Ovary (tissue), 3 donors: Measurements from ENCODE around the gene ADAMTS3.

Experiments used
- POLR2A ChIP-seq: fragments of 450-650 bp; IDR thresholded peaks from one replicate; pipeline ENCODE4 v1.6.1; 2017; ENCODE audit warnings: antibody characterized with exemption, mild to moderate bottlenecking, moderate library complexity
- TF ChIP-seq, protein P1 (sequence below), 3 donors: fragments of 450-650 bp in 2 of 3; fragments of 200-600 bp in 1 of 3; IDR thresholded peaks; one replicate each; pipeline versions ENCODE4 v1.5.1 to v1.8.0; 2016 to 2022; ENCODE audit warnings: antibody characterized with exemption in 3 of 3, mild to moderate bottlenecking in 1 of 3
- donor health status: DM: no; HTN: no; CAD: no.

DNA sequence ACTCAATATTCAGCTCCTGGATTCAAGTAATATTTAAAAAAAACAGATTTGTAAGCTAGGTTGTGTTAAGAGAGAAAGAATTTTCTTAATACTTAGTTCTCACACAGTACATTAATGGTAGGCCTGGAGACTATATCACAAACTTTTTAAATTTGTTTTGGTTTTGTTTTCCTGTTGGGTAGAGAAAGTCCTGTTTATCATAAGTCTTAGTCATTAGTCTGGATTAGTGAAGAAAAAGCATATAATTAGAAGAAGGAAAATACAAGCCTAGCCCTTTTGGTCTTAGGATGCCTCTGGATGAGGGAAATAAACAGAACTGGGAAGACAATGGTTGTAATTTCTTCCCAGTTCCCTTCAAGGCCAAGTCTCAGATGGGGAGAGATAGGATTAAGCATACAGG is 163.6 kb downstream of the ADAMTS3 start:
- TF ChIP-seq, protein P1, sequence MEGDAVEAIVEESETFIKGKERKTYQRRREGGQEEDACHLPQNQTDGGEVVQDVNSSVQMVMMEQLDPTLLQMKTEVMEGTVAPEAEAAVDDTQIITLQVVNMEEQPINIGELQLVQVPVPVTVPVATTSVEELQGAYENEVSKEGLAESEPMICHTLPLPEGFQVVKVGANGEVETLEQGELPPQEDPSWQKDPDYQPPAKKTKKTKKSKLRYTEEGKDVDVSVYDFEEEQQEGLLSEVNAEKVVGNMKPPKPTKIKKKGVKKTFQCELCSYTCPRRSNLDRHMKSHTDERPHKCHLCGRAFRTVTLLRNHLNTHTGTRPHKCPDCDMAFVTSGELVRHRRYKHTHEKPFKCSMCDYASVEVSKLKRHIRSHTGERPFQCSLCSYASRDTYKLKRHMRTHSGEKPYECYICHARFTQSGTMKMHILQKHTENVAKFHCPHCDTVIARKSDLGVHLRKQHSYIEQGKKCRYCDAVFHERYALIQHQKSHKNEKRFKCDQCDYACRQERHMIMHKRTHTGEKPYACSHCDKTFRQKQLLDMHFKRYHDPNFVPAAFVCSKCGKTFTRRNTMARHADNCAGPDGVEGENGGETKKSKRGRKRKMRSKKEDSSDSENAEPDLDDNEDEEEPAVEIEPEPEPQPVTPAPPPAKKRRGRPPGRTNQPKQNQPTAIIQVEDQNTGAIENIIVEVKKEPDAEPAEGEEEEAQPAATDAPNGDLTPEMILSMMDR (IDR thresholded peaks at IDR 0.05): no peak
- TF ChIP-seq POLR2A: no peak
